Measurements from ENCODE around the gene SFTPA1. TPM values are rescaled to one million over a fixed set of nuclear protein-coding genes. Genes with fewer than 3 reads are reported as not detected.

The SFTPA1 gene
- total RNA-seq: not detected in 2 replicates

GRCh38 chr10:79610601-79611191 lies at the start of gene SFTPA1:
SFTPA1 (plus strand) TSS chr10:79610939; CDS start chr10:79611826, 887 bp downstream.

Other genes starting within 250 kb of the SFTPA1 start
- 48.3 and 80.6 TPM in 2 replicates for gene ZCCHC24, start 165.3 kb upstream of the SFTPA1 start, total RNA-seq
- gene EIF5AL1, start 98.4 kb upstream of the SFTPA1 start, total RNA-seq: 0.17 and 0.58 TPM in 2 replicates
- not detected in 2 replicates for gene SFTPA2, start 50.5 kb upstream of the SFTPA1 start, total RNA-seq
- 0.15 and 1.2 TPM in 2 replicates for gene NUTM2B, start 92.3 kb downstream of the SFTPA1 start, total RNA-seq
- gene NUTM2E, start 215.8 kb downstream of the SFTPA1 start, total RNA-seq: 0.15 TPM in 1 of 2 replicates, not detected in the other